Measurements from ENCODE around the gene FMNL2.

The FMNL2 gene

DNA sequence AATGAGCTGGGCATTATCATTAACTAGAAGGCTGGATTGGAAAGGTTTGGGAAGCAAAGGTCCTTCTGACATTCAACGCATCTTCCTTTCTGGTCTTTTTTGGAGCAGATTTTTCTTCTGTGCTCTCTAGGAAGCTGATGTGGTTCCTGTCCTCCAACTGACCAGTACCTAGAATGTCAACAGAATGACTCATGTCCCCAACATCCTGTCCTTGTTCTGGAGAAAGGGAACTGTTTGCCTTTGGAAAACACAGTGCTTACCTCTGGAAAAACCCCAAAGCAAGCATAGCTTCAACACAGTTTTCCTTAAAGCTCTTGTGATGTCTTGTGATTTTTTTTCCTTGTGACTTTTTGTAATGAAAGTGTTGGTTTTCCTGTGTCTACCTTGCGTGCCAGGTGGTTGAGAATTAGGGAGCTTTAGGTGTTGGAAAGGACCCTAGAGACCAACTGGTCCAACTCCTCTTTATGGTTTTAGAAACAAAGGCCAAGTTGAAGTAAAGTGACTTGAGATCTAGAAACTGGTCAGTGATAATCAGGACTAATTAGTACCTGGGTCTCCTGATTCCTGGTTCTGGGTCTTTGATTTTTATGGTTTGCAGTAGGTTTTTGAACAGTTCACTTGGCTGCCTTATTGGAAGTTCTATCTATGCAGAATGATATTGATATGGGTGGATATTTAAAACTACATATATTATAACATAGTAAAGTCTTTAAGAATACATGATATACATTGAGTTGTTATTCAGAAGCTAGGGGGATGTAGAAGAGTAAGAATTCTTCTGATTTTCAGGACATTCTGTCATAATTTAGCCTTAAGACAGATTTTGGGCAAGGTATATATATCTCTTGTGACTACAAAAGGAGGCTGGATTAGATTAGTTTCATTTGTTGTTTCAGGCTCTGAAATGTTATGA lies 70.5 kb downstream of the FMNL2 start:
- Histone ChIP-seq H3K4me3 (ENCODE audit: low read depth, low read length) (no peak overlapping the region), H3K4me1 (ENCODE audit: control insufficient read depth, insufficient read depth, low read length) (peaks cover 31% of the 10 kb centered on the region), H3K27ac (ENCODE audit: extremely low read depth, low read depth, low read length) (no peak overlapping the region), H3K9me3 (ENCODE audit: control insufficient read depth, insufficient read depth, low read depth, low read length) (no peaks in the 10 kb centered on the region), H3K36me3 (ENCODE audit: control insufficient read depth in 2 of 2, insufficient read depth in 1 of 2, low read length in 2 of 2) (no peaks in the 10 kb centered on the region)
- ChIA-PET POLR2A (interaction anchor here (0.7 to 1.1 kb wide), 2 partner anchors 16 to 64 kb away, joined by 3 read pairs; no protein-coding TSS in a partner anchor), CTCF (interaction anchor here (0.6 to 1.8 kb wide), 4 partner anchors 16 to 231 kb away, joined by 3 to 5 read pairs (median 4); no protein-coding TSS in a partner anchor)
- TF ChIP-seq ZNF529 (tag by site-specific recombination; IDR thresholded peaks at IDR 0.05; ENCODE audit: insufficient replicate concordance) (no peak), ZNF677 (tag by site-specific recombination; IDR thresholded peaks at IDR 0.05) (no peak), RBAK (tag by site-specific recombination; IDR thresholded peaks at IDR 0.05) (no peak), ZNF146 (tag by site-specific recombination; IDR thresholded peaks at IDR 0.05) (no peak), ZNF133 (tag by site-specific recombination; IDR thresholded peaks at IDR 0.05) (no peak), ZIC2 (tag by site-specific recombination; IDR thresholded peaks at IDR 0.05) (no peak), REPIN1 (tag by site-specific recombination; IDR thresholded peaks at IDR 0.05; ENCODE audit: low read depth) (no peak), ZNF416 (tag by site-specific recombination; IDR thresholded peaks at IDR 0.05) (no peak), OVOL3 (tag by site-specific recombination; IDR thresholded peaks at IDR 0.05) (no peak), ZNF37A (tag by site-specific recombination; IDR thresholded peaks at IDR 0.05) (no peak), ZNF626 (tag by site-specific recombination; IDR thresholded peaks at IDR 0.05) (no peak), ZNF433 (tag by site-specific recombination; IDR thresholded peaks at IDR 0.05; ENCODE audit: low read depth) (no peak), ZSCAN23 (tag by site-specific recombination; IDR thresholded peaks at IDR 0.05) (no peak), SCRT2 (tag by site-specific recombination; IDR thresholded peaks at IDR 0.05) (no peak), HOXA7 (CRISPR knock-in tag; IDR thresholded peaks at IDR 0.05; ENCODE audit: borderline replicate concordance) (no peak)
- TF ChIP-seq, protein P1, sequence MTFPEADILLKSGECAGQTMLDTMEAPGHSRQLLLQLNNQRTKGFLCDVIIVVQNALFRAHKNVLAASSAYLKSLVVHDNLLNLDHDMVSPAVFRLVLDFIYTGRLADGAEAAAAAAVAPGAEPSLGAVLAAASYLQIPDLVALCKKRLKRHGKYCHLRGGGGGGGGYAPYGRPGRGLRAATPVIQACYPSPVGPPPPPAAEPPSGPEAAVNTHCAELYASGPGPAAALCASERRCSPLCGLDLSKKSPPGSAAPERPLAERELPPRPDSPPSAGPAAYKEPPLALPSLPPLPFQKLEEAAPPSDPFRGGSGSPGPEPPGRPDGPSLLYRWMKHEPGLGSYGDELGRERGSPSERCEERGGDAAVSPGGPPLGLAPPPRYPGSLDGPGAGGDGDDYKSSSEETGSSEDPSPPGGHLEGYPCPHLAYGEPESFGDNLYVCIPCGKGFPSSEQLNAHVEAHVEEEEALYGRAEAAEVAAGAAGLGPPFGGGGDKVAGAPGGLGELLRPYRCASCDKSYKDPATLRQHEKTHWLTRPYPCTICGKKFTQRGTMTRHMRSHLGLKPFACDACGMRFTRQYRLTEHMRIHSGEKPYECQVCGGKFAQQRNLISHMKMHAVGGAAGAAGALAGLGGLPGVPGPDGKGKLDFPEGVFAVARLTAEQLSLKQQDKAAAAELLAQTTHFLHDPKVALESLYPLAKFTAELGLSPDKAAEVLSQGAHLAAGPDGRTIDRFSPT (tag by site-specific recombination; IDR thresholded peaks at IDR 0.05): no peak
- TF ChIP-seq, protein P2, sequence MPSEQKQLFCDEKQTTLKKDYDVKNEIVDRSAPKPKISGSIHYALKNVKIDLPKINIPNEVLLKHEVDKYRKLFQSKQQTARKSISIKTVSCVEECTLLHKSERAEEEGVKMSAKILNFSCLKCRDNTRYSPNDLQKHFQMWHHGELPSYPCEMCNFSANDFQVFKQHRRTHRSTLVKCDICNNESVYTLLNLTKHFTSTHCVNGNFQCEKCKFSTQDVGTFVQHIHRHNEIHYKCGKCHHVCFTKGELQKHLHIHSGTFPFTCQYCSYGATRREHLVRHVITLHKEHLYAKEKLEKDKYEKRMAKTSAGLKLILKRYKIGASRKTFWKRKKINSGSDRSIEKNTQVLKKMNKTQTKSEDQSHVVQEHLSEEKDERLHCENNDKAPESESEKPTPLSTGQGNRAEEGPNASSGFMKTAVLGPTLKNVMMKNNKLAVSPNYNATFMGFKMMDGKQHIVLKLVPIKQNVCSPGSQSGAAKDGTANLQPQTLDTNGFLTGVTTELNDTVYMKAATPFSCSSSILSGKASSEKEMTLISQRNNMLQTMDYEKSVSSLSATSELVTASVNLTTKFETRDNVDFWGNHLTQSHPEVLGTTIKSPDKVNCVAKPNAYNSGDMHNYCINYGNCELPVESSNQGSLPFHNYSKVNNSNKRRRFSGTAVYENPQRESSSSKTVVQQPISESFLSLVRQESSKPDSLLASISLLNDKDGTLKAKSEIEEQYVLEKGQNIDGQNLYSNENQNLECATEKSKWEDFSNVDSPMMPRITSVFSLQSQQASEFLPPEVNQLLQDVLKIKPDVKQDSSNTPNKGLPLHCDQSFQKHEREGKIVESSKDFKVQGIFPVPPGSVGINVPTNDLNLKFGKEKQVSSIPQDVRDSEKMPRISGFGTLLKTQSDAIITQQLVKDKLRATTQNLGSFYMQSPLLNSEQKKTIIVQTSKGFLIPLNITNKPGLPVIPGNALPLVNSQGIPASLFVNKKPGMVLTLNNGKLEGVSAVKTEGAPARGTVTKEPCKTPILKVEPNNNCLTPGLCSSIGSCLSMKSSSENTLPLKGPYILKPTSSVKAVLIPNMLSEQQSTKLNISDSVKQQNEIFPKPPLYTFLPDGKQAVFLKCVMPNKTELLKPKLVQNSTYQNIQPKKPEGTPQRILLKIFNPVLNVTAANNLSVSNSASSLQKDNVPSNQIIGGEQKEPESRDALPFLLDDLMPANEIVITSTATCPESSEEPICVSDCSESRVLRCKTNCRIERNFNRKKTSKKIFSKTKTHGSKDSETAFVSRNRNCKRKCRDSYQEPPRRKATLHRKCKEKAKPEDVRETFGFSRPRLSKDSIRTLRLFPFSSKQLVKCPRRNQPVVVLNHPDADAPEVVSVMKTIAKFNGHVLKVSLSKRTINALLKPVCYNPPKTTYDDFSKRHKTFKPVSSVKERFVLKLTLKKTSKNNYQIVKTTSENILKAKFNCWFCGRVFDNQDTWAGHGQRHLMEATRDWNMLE (tag by site-specific recombination; conservative IDR thresholded peaks at IDR 0.05; ENCODE audit: low read depth): no peak
- TF ChIP-seq, protein P3, sequence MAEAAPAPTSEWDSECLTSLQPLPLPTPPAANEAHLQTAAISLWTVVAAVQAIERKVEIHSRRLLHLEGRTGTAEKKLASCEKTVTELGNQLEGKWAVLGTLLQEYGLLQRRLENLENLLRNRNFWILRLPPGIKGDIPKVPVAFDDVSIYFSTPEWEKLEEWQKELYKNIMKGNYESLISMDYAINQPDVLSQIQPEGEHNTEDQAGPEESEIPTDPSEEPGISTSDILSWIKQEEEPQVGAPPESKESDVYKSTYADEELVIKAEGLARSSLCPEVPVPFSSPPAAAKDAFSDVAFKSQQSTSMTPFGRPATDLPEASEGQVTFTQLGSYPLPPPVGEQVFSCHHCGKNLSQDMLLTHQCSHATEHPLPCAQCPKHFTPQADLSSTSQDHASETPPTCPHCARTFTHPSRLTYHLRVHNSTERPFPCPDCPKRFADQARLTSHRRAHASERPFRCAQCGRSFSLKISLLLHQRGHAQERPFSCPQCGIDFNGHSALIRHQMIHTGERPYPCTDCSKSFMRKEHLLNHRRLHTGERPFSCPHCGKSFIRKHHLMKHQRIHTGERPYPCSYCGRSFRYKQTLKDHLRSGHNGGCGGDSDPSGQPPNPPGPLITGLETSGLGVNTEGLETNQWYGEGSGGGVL (tag by site-specific recombination; IDR thresholded peaks at IDR 0.05): no peak
- TF ChIP-seq, protein P4, sequence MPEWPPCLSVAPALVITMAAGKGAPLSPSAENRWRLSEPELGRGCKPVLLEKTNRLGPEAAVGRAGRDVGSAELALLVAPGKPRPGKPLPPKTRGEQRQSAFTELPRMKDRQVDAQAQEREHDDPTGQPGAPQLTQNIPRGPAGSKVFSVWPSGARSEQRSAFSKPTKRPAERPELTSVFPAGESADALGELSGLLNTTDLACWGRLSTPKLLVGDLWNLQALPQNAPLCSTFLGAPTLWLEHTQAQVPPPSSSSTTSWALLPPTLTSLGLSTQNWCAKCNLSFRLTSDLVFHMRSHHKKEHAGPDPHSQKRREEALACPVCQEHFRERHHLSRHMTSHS (tag by site-specific recombination; IDR thresholded peaks at IDR 0.05): no peak

All from HEK293 (cell line).